HG02642 (cell line): ENCODE data around the gene THBS4.

ENCODE experiments used
- ATAC-seq: cut with Tn5 transposase; IDR thresholded peaks from one replicate; pipeline ENCODE4 v1.9.1; 2021; ENCODE audit warnings: mild to moderate bottlenecking; ENCODE audit not compliant: unreplicated experiment, poor library complexity

Gene THBS4

GRCh38 chr5:80042330-80042729, 7.2 kb downstream of the THBS4 start:
- no peak for ATAC-seq

DNA sequence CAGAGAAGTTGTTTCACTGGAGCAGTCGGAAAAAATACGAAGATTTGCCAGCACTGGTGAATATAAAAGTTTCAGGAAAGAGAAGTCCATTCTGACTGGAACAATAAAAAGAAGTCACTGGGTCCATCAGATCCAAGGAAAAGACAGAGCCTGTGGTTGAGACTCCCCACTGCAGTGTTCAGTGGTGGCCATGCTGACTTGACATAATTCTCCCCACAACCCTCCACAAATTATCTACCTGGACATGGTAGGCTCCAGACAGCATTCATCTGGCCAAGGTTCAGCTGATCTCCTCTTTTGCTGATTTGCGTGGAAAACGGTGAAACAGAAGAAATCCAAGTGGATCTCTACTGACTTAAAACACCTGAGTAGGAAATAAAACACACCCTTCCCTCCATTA, 8.0 kb downstream of the THBS4 start:
- ATAC-seq: no peak

DNA sequence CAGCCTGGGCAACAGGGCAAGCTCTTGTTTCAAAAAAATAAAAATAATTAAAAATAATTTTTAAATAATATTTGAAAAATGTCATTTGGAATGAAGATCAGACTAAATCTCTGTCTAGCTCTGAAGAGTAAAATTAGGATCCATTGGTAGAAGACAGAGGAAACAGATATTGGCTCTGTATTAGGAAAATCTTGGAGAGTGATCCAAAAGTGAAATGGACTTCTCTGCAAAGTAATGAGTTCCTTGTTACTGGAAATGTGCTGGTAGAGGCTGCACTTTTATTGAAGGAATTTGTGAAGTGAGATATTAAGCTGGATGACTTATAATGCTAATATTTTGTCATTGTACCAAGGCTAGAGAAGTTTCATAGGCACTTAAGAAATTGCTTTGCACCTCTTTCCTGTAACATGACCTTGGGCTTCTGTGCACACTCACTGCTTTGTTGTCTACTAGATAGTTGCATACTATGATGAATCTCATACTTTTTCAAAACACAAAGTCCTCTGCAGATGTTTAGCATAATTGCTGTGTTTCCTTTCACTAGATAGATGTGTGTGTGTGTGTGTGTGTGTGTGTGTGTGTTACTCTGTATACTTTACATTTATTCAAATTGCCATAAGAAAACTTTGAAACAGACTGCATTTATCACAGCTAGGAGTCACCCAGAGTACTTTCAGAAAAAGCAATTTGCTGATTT, 13.1 kb downstream of the THBS4 start:
- no peak for ATAC-seq

GRCh38 chr5:80052464-80052863, 17.3 kb downstream of the THBS4 start:
- no peak for ATAC-seq

DNA sequence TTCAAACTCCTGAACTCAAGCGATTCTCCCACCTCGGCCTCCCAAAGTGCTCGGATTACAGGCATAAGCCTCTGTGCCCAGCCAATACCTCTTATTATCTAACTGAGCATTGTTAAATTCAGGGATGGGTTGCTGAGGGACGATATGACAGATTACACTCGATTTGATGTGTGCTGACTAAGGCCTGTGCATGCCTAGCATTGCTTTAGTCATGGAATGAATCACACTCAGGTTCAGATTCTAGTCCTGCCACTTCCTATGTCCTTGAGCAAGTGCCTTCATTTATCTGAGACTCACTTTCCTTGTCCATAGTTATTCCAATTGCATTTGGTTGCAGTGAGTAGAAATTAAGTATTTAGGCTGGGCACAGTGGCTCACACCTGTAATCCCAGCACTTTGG, 19.5 kb downstream of the THBS4 start:
- ATAC-seq: no peak

GRCh38 chr5:80055491-80056170, 20.5 kb downstream of the THBS4 start:
- ATAC-seq: no peak

DNA sequence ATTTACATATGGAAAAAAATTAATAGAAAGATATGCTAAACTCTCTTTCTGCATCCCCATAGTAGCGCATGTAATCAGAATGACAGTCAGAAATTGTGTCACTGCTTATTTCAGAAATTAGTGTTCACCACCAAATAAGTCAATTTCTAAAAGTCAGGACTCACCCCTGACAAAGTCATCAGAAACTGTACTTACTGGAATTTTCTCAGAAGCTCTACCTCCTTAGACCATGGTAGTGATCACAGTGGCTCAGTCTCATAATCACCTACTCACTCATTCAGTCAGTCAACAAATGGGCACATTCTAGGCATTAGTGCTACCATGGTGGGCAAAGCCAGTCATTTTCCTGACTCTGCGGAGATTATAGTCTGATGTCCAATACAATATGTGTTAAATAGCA, 22.0 kb downstream of the THBS4 start:
- no peak for ATAC-seq

- no peak for ATAC-seq
Measured at GRCh38 chr5:80057921-80058320, 22.8 kb downstream of the THBS4 start.

DNA sequence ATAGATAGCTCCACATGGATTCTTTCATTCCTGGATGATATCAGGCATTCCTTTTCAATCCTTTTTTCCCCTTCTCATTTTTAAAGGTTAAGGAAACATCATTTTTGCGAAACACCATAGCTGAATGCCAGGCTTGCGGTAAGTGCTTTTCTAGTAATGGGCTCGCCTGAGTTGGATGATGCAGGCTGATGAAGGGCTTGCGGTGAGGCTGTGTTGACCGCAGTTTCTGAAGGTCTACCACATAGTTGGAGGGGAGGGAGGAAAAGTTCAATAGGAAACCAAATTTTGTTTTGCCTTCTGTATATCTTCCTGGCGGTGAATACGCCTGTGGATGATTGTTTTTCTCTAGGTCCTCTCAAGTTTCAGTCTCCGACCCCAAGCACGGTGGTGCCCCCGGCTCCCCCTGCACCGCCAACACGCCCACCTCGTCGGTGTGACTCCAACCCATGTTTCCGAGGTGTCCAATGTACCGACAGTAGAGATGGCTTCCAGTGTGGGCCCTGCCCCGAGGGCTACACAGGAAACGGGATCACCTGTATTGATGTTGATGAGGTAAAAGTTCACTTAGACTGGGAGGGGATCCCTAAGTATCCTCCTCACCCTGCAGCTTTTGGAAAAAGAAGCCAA, 24.3 kb downstream of the THBS4 start:
- no peak for ATAC-seq

DNA sequence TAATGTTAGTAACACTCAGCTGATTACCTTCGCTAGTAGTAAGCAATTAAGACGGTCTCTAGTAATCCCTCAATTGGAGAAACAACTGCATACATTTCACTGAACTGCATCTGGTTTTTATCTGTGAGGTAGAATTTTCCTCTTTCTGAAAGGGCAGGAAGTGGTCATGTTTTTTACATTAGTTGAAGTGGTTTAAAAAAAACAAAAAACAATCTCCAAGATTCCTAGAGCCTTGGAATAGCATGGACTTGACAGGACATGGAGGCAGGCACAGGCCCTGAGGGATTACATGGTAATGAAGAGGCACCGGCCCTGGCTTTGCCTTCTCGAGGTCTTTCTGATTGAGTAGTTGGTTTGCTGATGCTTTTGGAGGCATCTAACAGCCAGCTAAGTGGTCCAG, 25.8 kb downstream of the THBS4 start:
- ATAC-seq: no peak

DNA sequence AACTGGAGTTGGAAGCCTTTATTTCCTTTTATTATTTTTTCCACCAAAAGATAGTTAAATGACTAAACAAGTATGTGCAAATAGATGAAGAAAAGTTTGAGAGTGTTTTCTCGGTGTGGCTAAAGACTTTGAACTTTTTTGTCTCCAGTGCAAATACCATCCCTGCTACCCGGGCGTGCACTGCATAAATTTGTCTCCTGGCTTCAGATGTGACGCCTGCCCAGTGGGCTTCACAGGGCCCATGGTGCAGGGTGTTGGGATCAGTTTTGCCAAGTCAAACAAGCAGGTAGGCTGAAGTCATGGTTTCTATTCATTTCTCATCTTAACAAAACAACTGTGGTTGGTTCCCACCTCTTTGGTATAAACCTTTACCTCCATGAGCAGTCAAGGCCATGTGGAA, 26.4 kb downstream of the THBS4 start:
- no peak for ATAC-seq

GRCh38 chr5:80064124-80064523, 29.0 kb downstream of the THBS4 start:
- ATAC-seq: no peak

DNA sequence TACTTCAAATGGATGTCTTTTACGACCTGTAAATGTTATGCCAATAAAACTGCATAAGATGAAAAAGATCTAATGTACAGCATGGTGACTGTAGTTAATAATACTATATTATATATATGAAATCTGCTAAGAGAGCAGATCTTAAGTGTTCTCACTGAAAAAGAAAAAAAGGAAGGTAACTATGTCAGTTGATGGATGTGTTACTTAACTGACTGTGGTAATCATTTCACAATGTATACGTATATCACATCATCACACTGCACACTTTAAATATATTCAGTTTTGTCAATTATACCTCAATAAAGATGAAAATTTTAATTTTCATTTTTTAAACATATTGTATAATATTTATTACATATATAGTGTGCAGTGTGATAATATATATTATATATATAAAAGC, 31.9 kb downstream of the THBS4 start:
- ATAC-seq: no peak

DNA sequence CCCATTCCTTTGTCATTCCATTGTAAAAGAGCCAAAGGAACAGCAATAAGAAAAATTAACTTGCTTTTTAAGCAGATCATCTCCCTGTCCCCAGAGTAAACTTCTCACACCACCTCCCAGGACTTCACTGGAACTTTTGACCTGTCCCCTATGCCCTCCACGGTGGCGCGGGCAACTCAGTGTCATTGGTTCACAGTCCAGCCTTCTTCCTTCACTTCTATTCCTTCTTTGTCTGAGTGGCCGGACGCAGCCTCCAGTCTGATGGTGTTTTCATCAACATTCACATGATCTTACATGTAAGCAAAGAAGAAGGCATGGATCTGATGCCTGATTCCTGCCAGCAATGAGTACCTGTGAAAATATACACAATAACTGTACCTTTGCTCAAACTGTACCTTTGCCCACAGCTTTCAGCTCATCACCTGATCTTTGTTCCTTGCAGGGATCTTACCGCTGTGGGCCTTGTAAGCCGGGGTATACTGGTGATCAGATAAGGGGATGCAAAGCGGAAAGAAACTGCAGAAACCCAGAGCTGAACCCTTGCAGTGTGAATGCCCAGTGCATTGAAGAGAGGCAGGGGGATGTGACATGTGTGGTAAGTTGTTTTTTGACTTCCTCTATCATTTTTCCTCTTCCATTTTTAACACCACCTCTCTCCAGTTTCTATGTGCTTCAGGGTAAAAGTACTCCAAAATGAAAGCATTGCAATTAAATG, 32.5 kb downstream of the THBS4 start:
- no peak for ATAC-seq

DNA sequence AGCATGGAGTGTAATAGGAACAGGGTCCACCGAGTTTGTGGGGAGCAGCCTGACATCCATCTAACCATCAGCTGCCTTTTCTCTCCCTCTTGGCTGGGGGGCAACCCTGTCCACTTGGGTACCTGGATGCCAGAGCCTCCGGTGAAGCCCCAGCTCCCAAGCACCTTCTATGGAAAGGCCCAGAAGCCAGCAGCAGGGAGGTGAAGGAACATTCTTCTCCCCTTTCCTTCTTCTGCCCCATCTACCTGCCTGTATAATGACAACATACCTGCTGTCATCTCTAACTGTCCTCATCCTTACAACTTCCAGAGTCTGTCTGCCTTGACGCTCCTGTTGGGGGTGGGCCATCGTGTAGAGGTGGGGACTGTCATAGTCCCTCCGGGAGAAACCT, 33.1 kb downstream of the THBS4 start:
- ATAC-seq: no peak

GRCh38 chr5:80068775-80069174, 33.6 kb downstream of the THBS4 start:
- no peak for ATAC-seq

DNA sequence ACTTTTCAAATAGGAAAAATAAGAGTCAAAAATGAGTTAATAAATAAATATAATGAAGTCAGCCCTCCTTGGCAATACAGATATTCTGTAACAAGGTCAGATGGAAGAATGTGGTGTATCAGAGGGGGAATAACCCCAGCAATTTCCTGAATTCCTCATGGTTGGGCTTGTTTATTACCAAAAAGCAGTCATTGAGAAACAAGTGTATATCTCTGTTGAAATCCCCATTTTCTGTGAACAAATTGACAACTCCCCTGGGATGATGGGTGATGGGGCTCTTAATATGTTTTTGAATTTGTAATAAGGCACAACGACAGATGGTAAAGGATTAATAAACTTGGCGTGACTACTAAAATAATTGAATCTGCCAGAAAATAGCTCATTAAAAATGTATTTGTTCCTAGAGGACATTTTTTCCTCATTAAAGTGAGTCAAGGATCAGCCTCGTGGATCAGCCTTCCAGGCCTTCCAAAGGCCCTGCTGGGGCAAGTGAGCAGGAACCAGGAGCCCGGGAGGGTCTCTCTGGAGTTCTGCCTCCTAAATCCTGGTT, 34.2 kb downstream of the THBS4 start:
- ATAC-seq: no peak

DNA sequence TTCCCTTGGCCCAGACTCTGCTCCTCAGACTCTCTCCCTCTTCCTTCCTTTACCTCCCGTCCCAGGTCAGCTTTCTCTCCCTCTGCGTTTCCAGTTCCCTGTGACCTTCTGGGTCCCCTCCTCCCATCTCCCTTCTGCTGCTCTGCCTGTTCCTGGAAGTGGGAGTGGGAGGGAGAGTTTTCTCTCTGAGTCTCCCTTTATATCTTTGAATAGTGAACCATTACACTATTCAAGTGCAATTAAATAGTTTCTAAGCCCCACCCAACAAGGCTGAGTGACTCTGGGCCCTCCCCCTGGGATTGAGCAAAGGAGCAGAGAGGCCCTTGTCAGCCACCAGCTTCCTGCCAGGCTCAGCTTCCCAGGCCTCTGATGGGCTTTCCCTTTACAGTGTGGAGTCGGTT, 34.8 kb downstream of the THBS4 start:
- no peak for ATAC-seq

- ATAC-seq: no peak
Measured at GRCh38 chr5:80070338-80071056, 35.3 kb downstream of the THBS4 start.

GRCh38 chr5:80071510-80072021, 36.4 kb downstream of the THBS4 start:
- ATAC-seq: no peak
